GDM1 (cell line): ENCODE results near the gene C20orf96.
A peak's percentile ranks its signal among the peaks of the same experiment; 100 is the strongest.
"Not testable (repeated sequence)": the region's sequence is repeated elsewhere in the genome, so short reads cannot be mapped to it uniquely, and the experiment has no call there.

Source experiments
- DNase-seq: peaks from one replicate; lab custom pipeline; 2025; lab: John Stamatoyannopoulos, UW

Gene C20orf96

GRCh38 chr20:278607-279571 lies 11.7 kb downstream of the C20orf96 start:
- DNase-seq: no peak

- no peak for DNase-seq
Measured at GRCh38 chr20:278181-278580, 12.4 kb downstream of the C20orf96 start.

- DNase-seq: no peak
Measured at GRCh38 chr20:277496-277781, 13.1 kb downstream of the C20orf96 start.

- DNase-seq: no peak
Measured at GRCh38 chr20:276620-277495, 13.7 kb downstream of the C20orf96 start.

- no peak for DNase-seq
Measured at GRCh38 chr20:275791-276190, 14.8 kb downstream of the C20orf96 start.

GRCh38 chr20:273884-274283 lies 16.7 kb downstream of the C20orf96 start:
- DNase-seq: no peak

GRCh38 chr20:272718-273117 lies 17.8 kb downstream of the C20orf96 start:
- no peak for DNase-seq

- no peak for DNase-seq
Measured at GRCh38 chr20:271528-271927, 19.0 kb downstream of the C20orf96 start.

GRCh38 chr20:271069-271468 lies 19.5 kb downstream of the C20orf96 start:
- DNase-seq: no peak

GRCh38 chr20:270517-270916 lies 20.0 kb downstream of the C20orf96 start:
- no peak for DNase-seq

- peak; percentile 78 for DNase-seq
Measured at GRCh38 chr20:266596-267562, 23.7 kb downstream of the C20orf96 start.

GRCh38 chr20:263701-264100 lies 26.8 kb downstream of the C20orf96 start:
- no peak for DNase-seq

- DNase-seq: no peak
Measured at GRCh38 chr20:259981-260380, 30.6 kb downstream of the C20orf96 start.

GRCh38 chr20:258963-259362 lies 31.6 kb downstream of the C20orf96 start:
- DNase-seq: peak; percentile 1

- no peak for DNase-seq
Measured at GRCh38 chr20:258269-258858, 32.2 kb downstream of the C20orf96 start.

- no peak for DNase-seq
Measured at GRCh38 chr20:257419-257818, 33.1 kb downstream of the C20orf96 start, which contains the start of gene DEFB132. Gene DEFB132 (plus strand): TSS chr20:257724. CDS start chr20:257779, 55 bp downstream.

- DNase-seq: not testable (repeated sequence)
Measured at GRCh38 chr20:253447-253846, 37.1 kb downstream of the C20orf96 start.

GRCh38 chr20:252801-253200 lies 37.7 kb downstream of the C20orf96 start:
- DNase-seq: no peak

- DNase-seq: peak; percentile 8
Measured at GRCh38 chr20:251354-251753, 39.2 kb downstream of the C20orf96 start.

GRCh38 chr20:242905-243304 lies 47.6 kb downstream of the C20orf96 start:
- no peak for DNase-seq

- peak; percentile 1 for DNase-seq
Measured at GRCh38 chr20:237929-238328, 52.6 kb downstream of the C20orf96 start.
